Transverse colon (tissue), 3 donors: ENCODE measurements around the gene AGPAT3.

Source experiments
- EP300 ChIP-seq: sonication (generic); formaldehyde crosslinking; IDR thresholded peaks from one replicate; pipeline ENCODE4 v1.6.1; 2017; ENCODE audit warnings: antibody characterized with exemption, low read depth
- POLR2A ChIP-seq: fragments of 450-650 bp; IDR thresholded peaks from one replicate; pipeline ENCODE4 v1.6.1; 2016; ENCODE audit warnings: antibody characterized with exemption, mild to moderate bottlenecking, moderate library complexity
- TF ChIP-seq, protein P1 (sequence below), 5 experiments: fragments of 200-600 bp in 3 of 5; fragments of 450-650 bp in 2 of 5; sonication (generic) in 3 of 5; IDR thresholded peaks; 1 replicate in 2 of 5; 2 replicates in 3 of 5; pipeline ENCODE4 v1.5.1; 2016 to 2017; ENCODE audit warnings: antibody characterized with exemption in 5 of 5, inconsistent platforms in 3 of 5, mild to moderate bottlenecking in 2 of 5, moderate library complexity in 1 of 5

DNA sequence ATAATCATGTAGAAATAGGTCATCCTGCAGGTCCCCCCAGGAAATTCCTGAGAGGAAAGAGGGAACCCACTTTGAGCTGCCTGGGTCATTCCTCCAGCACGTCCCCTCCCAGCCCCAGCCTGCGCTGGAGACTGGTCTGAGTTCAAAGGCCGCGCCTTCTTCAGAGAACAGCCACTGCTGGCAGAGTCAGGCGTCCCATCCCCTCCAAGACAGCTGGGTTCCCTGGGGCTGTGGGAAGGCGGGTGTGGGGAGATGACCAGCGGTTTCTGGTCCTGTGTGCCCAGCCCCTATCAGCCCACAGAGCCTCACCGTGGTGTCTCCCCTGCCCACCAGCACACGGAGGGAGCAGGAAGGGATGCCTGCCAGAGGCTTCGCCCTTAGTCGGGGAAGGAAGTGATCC, 129.1 kb downstream of the AGPAT3 start:
- no peak for TF ChIP-seq POLR2A
- TF ChIP-seq, protein P1, sequence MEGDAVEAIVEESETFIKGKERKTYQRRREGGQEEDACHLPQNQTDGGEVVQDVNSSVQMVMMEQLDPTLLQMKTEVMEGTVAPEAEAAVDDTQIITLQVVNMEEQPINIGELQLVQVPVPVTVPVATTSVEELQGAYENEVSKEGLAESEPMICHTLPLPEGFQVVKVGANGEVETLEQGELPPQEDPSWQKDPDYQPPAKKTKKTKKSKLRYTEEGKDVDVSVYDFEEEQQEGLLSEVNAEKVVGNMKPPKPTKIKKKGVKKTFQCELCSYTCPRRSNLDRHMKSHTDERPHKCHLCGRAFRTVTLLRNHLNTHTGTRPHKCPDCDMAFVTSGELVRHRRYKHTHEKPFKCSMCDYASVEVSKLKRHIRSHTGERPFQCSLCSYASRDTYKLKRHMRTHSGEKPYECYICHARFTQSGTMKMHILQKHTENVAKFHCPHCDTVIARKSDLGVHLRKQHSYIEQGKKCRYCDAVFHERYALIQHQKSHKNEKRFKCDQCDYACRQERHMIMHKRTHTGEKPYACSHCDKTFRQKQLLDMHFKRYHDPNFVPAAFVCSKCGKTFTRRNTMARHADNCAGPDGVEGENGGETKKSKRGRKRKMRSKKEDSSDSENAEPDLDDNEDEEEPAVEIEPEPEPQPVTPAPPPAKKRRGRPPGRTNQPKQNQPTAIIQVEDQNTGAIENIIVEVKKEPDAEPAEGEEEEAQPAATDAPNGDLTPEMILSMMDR (IDR thresholded peaks at IDR 0.05): no peak
- TF ChIP-seq EP300: no peak
